Measurements from ENCODE around the gene GPR142.

The GPR142 gene

GRCh38 chr17:74367206-74367605, at the start of gene GPR142:
Gene GPR142, plus strand, starts transcription at chr17:74367506. Its CDS starts 2,035 bp downstream, at chr17:74369541.
- no peak for DNase-seq

GRCh38 chr17:74318391-74318790, 48.9 kb upstream of the GPR142 start:
- DNase-seq: no peak

- DNase-seq: no peak
Observed at GRCh38 chr17:74324521-74324920, 42.8 kb upstream of the GPR142 start.

GRCh38 chr17:74325376-74325742, 41.9 kb upstream of the GPR142 start:
- no peak for DNase-seq

- DNase-seq: peak; percentile 51
Observed at GRCh38 chr17:74325743-74326379, 41.4 kb upstream of the GPR142 start, which contains the start of gene KIF19. Gene KIF19, plus strand, starts transcription at chr17:74326226. Its CDS starts 124 bp downstream, at chr17:74326350.

GRCh38 chr17:74326506-74326905, 40.8 kb upstream of the GPR142 start:
- DNase-seq: no peak

GRCh38 chr17:74328487-74328886, 38.8 kb upstream of the GPR142 start:
- no peak for DNase-seq

- no peak for DNase-seq
Observed at GRCh38 chr17:74329378-74329777, 37.9 kb upstream of the GPR142 start.

- no peak for DNase-seq
Observed at GRCh38 chr17:74330446-74330845, 36.9 kb upstream of the GPR142 start.

GRCh38 chr17:74332017-74332650, 35.2 kb upstream of the GPR142 start:
- no peak for DNase-seq

- no peak for DNase-seq
Observed at GRCh38 chr17:74332763-74333283, 34.5 kb upstream of the GPR142 start.

- no peak for DNase-seq
Observed at GRCh38 chr17:74334393-74335039, 32.8 kb upstream of the GPR142 start.

- DNase-seq: no peak
Observed at GRCh38 chr17:74335529-74336062, 31.7 kb upstream of the GPR142 start.

GRCh38 chr17:74336307-74336706, 31.0 kb upstream of the GPR142 start:
- DNase-seq: no peak

- DNase-seq: no peak
Observed at GRCh38 chr17:74337834-74338500, 29.3 kb upstream of the GPR142 start.

- DNase-seq: no peak
Observed at GRCh38 chr17:74339537-74340195, 27.6 kb upstream of the GPR142 start.

GRCh38 chr17:74340470-74341023, 26.8 kb upstream of the GPR142 start:
- DNase-seq: no peak

GRCh38 chr17:74342224-74342623, 25.1 kb upstream of the GPR142 start:
- no peak for DNase-seq

- no peak for DNase-seq
Observed at GRCh38 chr17:74343121-74343520, 24.2 kb upstream of the GPR142 start.

- DNase-seq: no peak
Observed at GRCh38 chr17:74343526-74344284, 23.6 kb upstream of the GPR142 start.

GRCh38 chr17:74344658-74345057, 22.6 kb upstream of the GPR142 start:
- no peak for DNase-seq
